Left hindlimb (tissue), 1 donor: ENCODE data around the gene SNAPIN.
"Not testable (repeated sequence)": the region's sequence is repeated elsewhere in the genome, so short reads cannot be mapped to it uniquely, and the experiment has no call there.

ENCODE experiments used
- DNase-seq: peaks from one replicate; pipeline ENCODE4 v3.0.0-alpha.2; 2018

SNAPIN gene

DNA sequence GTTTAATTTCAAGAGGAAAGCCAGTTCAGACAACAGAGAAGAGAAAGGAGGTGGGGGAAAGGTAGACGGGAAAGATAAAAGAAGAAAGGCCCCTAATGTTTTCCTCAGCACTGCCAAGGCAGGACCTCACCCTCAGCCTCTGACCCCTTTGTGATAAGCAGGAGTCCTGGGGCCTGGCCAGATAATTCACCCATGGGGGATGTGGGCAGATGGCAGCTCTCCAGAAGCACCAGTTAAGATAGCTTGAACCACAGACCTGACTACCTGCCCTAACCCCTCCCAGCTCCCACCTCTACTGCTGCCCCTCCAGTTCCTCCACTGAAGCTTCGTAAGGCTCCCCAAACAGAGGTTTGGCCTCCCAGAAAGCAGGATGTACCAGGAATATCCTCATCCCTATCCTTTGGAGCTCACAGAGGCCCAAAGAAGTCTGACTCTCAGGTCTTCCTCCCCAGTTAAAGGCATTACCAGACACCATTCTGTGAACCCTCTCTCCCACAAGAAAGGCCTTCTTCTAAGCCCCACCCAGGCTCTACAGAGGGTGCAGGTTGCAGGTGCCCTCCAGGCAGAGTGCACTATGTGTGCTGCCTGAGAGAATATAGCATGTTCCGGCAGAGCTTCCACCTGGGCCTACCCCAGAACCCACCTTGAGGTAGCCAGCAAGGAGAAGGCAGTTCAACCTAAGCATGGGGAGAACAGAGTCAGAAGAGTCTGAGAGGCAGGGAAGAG is 9.2 kb upstream of the SNAPIN start:
- DNase-seq: no peak

DNA sequence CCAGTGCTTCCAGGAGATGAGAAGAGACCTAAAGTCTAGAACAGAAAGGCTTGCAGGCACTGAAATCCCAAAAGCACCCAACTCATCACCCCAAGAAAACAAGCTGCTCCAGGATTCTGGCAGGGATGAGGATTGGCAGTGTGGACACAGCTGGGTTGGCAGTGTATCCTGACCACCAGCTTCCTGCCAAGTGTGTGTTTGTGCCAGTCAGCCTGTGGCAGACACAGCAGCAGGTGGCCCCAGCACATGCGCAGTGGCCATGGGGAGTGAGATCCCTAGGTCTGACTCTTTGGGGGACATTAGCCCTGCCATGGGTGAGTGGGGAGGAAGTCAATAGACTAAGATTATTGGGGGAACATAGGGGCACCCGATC is 8.7 kb upstream of the SNAPIN start:
- DNase-seq: peak; percentile 67

DNA sequence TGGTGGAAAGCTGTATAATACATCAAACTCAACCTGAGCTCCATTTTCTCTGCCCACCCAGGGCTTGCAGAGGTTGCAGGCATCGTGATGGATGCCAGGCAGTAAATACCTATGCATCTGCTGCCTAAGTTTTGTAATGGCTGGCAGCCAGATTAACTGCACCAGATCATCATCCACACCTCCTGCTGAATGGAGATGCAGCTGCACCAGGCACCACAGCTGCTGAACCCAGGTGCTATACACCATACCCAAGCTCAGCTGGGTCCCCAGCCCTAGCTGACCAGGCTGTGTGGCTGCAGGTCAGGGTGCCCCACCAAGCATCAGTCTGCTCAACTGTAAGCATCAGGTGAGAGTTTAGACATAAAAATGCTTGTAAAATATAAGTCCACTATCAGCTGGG is 6.7 kb upstream of the SNAPIN start:
- no peak for DNase-seq

DNA sequence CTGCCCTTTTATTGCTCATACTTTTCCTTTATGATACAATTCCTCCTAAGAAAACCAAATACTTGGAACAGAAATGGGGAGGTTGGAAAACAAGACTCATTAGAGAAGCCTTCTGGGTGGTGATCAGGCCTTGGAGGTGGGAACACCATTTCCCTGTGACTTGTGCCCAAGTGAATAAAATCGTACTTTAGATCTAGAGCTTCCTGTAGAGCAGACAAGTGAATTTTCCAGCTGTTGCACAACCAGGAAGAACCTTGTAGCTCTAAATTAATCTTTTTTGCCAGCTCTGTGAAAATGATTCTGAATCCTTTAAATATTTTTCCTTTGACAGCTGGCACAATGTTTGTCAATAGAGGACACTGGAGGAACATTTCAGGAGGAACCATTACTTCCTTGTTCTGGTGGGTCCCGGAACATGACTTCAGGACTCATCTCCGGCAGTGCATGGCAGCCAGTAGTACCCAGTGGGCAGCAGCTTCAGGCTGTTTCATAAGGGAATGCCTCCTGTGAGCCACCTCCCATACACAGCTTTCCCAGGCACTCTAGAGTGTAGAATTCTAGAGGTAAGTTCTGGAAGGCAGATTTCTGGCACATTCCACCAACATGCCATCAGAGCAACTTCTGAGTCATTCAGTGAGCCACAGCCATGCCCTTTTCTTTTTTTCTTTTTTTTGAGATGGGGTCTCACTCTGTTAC is 5.5 kb upstream of the SNAPIN start:
- no peak for DNase-seq

DNA sequence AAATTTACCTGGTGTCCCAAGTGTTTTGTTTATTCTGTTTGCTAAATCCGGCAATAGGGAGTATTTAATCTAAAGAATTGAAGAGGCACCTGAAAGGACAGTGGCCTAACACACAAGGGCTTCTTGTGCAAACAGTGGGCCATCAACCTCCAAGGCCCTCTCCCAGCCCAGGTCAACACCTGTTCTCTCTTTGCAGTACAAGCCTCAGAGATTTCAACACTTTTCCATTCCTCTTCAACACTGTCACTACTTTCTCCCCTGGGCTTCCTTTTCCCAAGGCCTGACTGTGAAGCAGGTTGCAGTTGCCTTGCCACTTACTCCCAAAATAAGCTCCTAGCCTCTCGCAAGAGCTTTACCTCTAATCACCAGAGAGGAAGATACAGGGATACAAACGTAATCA is 3.2 kb upstream of the SNAPIN start:
- DNase-seq: no peak

DNA sequence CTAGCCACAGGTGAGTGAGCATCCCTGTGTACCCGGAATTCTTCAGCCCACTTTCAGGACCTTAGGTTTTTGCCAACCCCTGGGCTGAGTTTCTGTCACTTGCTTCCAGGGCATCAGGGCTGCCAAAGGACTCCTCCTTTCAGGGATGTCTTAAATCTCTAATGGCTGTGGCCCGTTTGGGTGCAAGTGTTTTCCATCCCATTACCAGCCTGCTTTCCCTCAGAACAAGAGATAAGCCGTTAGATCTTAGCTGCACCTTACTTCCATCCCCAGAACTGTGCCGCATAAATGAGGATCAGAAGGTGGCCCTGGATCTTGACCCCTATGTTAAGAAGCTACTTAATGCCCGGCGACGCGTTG is 652 bp downstream of the SNAPIN start:
- DNase-seq: no peak

DNA sequence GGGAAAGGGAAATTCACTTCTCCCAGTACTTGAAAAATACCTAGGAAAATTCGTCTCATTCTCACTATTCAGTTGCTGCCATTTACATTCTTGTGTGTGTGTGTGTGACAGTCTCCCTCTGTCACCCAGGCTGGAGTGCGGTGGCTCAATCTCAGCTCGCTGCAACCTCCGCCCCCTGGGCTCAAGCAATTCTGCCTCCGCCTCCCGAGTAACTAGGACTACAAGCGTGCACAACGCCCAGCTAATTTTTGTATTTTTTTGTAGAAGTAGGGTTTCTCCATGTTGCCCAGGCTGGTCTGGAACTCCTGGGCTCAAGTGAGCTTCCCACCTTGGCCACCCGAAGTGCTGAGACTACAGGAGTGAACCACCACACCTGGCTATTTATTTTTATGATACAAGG is 1.2 kb downstream of the SNAPIN start:
- no peak for DNase-seq

DNA sequence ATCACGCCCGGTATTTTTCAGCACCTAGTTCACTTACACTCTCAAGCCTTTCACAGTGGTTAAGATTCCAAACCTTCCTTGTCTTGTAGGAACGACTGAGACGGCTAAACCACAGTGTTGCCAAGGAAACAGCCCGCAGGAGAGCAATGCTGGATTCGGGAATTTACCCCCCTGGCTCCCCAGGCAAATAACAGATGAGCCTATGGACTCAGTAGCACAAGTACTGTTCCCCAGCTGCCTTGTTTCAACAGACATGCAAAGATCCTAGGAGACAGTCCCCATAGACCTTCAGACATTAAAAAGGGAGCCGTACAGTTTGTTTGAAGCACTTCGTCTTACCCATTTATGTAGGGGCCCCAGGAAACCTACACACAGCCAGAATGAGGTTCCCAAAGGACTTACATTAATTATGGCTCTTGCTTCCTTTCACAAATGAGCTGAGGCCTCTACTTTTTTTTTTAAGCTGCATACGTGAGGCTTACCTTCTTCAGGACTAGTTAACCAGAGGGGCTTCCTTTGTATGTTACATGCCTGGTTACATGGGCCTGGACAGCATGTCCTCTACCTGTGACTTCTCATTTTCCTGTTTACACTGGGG is 2.7 kb downstream of the SNAPIN start:
- DNase-seq: no peak

DNA sequence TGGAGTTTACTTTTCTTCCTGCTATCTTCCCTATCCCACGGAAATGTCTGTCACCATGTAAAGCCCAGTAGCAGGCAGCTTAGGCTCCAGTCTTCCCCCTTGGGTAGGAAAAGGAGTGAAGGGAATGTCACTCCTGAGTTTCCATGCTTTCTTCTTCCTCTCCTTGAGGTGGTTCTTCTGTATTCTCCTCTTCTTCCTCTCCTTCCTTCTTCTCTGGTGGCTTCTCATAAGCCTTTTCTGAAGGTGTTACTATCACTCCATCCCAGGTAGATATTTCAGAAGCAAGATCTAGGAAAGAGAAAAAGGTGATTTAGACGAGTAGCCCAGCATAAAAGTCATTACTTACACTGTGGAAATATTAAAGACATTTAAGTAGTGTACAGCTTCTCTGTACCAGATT is 3.8 kb downstream of the SNAPIN start:
- no peak for DNase-seq

DNA sequence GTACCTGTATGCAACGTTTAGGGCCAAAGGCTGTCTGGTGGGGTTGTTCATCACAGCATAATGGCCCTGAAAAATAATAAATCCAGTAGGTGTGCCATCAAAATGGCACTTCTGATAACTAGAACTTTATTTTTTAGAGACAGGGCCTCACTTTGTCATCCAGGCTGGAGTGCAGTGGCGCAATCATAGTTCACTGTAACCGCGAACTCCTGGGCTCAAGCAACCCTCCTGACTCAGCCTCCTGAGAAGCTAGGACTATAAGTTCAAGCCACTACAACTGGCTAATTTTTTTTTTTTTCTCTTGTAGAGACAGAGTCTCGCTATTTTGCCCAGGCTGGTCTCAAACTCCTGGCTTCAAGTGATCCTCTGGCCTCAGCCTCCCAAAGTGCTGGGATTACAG is 4.7 kb downstream of the SNAPIN start:
- no peak for DNase-seq

DNA sequence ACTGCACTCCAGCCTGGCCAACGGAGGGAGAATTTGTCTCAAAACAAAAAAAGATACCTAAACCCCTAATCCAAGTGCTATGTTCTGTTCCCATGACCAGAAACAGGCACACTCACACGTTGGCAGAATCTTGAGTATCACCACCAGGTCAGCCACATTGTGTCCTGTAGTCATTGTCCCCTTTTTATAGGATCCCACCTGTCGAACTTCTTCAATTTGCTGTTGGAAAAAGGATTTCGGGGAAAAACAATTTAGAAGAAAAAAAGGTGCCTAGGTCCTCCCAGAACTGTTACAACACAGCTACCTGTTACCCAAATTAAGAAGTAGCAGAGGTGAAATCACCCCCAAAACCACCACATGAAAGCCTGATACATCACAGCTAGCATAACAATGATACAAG is 8.9 kb downstream of the SNAPIN start:
- DNase-seq: no peak

DNA sequence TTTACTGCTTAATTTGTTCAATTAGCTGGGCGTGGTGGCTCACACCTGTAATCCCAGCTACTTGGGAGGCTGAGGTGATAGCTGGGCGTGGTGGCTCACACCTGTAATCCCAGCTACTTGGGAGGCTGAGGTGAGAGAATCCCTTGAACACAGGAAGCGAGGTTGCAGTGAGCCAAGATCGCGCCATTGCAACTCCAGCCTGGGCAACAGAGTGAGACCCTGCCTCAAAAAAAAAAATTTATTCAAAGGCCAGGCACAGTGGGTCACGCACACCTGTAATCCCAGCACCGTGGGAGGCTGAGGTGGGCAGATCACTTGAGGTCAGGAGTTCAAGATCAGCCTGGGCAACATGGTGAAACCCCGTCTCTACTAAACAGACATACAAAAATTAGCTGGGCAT is 10.2 kb downstream of the SNAPIN start:
- not testable (repeated sequence) for DNase-seq

DNA sequence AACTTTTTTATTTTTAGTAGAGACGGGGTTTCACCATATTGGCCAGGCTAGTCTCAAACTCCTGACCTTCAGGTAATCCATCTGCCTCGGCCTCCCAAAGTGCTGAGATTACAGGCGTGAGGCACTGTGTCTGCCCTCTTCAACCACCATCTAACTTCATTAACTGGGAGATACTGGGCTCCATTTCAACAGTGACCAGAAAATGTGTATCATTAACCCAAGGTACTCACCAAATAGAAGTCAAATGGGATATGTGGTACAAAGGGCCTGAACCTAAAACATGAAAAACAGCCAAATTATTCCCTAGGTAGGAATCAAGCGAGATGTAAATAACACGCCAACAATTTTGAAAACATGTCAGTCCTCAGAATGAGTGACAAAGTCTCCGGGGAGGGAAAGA is 11.1 kb downstream of the SNAPIN start:
- no peak for DNase-seq

DNA sequence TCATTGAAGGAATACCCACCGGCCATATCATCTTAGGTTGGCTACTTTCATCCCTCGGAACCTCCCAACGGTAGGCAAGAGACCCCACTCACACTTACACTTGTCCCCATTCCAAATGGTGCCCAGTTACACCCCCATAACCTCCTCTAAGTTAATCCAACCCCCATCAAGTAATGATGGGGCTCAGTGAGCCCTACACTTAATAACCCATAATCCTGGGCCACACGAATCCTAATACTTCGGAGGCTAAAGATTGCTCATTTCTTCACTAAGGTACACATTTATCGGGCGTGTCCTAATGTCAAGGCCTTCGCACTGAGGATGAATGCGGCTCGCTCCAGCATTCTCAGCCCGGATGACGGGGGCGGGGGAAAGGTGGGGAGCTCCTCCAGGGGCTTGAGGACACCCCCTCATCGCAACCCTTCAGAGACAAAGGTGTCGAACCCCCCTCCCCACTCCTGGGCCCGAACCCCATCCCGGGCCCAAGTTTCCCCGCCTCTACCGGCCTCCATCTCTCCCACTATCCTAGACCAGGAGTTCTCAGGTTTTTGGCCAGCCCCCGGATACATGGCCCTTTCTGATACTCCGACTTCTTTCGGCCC is 11.9 kb downstream of the SNAPIN start:
- no peak for DNase-seq

DNA sequence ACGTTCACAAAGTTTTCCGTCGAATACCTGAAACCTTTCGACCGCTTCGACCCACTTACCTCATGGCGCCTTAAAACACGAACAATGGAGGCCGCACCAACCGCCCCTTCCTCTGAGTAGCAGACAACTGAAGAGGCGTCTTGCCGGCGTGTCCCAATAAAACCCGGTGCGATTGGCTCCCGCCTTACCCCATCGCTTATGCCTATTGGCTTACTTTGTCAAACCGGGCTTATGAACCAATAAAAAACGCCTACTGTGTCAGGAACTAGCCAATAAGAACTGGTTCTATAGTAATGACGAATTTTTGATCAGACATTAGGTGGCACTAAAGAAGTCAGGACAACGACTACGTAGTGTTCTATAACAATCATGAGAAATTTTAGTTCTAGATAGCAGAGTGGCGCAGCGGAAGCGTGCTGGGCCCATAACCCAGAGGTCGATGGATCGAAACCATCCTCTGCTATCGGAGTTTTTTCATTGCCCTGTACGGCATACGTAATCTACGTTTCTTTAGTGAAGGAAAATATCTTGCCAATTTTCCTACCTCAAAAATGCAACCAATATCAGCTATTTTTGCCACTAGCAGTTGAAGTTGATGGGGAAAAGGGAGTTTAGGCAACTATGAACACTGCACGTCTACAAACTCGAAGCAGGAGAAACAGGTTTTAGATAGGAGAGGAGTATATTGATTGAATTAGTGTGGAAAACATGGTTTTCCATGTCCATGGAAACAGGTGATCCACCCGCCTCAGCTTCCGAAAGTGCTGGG is 12.5 kb downstream of the SNAPIN start, which contains the start of gene ILF2:
Gene ILF2 (minus strand): TSS at position 135 of the 769 bp plus-strand sequence. CDS start 71 bp downstream, at position 64.
- peak; percentile 99 for DNase-seq

DNA sequence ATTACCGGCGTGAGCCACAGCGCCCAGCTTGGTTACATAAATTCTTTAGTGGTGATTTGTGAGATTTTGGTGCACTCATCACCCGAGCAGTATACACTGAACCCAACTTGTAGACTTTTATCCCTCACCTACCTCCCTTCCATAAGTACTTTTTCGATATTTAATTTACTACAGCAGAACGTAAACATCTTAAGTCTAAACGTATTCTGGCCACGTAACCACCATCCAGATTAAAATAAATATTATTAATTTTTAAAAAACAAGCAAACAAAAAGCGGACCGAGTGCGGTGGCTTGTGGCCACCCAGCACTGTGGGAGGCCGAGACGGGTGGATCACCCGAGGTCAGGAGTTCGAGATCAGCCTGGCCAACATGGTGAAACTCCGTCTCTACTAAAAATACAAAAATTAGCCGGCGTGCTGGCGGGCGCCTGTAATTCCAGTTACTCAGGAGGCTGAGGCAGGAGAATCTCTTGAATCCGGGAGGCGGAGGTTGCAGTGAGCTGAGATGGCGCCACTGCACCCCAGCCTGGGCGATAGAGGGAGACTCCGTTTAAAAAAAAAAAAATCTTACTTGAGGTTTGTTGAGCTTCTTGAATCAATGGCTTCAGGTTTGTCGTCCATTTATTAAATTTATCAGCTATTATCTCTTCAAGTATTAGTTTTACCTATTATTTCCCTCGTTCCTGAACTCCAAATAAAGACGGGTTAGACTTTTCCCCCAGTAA is 13.3 kb downstream of the SNAPIN start:
- DNase-seq: not testable (repeated sequence)

DNA sequence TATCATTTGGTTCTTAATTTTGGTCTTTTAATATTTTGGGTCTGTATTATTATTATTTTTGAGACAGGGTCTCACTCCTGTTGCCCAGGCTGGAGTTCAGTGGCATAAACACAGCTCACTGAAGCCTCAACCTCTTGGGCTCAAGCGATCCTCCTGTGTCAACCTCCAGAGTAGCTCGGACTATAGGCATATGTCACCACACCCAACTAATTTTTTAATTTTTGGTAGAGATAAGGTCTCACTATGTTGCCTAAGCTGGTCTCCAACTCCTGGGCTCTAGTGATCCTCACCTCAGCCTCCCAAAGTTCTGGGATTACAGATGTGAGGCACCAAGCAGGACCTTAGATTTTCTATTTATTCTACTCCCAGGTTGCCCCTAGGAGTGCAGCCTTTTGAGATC is 15.0 kb downstream of the SNAPIN start:
- DNase-seq: no peak

DNA sequence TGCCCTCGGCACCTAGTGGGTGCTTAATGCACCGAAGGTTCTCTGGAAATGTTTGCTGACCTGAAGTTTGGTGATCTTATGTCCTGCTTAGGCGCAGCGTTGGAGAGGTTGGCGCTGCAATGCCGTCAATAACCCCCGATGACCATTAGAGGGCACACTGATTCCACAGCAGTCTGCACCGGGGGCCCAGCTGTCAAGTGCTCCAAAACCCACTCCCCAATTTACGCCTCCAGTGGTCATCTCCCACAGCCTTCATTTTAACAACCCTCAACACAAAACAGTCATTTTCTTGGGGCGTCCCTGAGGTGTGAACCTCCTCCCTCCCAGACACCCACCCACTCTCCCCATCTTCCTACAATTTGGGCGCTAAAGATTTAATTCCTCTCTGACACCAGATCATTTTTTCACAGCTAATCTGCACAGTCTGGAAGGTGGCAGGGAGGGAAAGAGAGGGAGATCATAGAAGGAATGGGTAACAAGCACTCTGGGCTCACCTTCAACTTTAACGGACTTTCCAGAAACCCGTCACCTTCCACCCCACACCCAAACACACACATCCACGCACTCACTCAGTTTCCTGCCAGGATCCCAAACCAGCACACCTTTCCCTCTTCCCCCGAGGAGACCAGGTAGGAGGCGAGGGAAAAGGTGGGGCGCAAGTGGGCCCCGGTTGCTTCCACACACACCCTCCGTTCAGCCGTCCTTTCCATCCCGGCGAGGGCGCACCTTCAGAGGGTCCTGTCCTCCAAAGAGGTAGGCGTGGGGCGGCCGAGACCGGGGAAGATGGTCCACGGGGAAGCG is 19.4 kb downstream of the SNAPIN start:
- DNase-seq: peak; percentile 25

DNA sequence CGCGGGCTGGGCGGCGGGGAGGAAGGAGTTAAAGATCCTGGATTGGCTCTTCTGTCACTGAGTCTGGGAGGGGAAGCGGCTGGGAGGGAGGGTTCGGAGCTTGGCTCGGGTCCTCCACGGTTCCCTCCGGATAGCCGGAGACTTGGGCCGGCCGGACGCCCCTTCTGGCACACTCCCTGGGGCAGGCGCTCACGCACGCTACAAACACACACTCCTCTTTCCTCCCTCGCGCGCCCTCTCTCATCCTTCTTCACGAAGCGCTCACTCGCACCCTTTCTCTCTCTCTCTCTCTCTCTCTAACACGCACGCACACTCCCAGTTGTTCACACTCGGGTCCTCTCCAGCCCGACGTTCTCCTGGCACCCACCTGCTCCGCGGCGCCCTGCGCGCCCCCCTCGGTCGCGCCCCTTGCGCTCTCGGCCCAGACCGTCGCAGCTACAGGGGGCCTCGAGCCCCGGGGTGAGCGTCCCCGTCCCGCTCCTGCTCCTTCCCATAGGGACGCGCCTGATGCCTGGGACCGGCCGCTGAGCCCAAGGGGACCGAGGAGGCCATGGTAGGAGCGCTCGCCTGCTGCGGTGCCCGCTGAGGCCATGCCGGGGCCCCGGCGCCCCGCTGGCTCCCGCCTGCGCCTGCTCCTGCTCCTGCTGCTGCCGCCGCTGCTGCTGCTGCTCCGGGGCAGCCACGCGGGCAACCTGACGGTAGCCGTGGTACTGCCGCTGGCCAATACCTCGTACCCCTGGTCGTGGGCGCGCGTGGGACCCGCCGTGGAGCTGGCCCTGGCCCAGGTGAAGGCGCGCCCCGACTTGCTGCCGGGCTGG is 20.2 kb downstream of the SNAPIN start, which contains the start of gene NPR1:
Gene NPR1 (plus strand): TSS at position 170 of the 818 bp plus-strand sequence. CDS start 421 bp downstream, at position 591.
- DNase-seq: peak; percentile 60

DNA sequence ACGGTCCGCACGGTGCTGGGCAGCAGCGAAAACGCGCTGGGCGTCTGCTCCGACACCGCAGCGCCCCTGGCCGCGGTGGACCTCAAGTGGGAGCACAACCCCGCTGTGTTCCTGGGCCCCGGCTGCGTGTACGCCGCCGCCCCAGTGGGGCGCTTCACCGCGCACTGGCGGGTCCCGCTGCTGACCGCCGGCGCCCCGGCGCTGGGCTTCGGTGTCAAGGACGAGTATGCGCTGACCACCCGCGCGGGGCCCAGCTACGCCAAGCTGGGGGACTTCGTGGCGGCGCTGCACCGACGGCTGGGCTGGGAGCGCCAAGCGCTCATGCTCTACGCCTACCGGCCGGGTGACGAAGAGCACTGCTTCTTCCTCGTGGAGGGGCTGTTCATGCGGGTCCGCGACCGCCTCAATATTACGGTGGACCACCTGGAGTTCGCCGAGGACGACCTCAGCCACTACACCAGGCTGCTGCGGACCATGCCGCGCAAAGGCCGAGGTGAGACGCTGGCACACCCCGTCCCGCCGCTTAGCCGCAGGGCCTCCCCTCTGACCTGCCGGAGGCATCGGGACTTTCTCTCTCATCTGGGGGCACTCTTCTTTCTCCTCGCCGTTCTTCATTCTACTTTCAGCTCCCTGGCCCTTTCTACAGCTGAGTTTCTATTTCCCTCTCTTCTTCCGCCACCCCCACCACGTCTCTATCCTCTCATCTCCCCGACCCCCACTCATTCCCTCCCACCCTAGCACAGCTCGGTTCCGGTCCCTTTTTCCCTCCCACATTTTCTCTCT is 21.0 kb downstream of the SNAPIN start:
- no peak for DNase-seq
